ENCODE results near the gene RGS12. TPM values are rescaled to one million over a fixed set of nuclear protein-coding genes. Genes with fewer than 3 reads are reported as not detected.

RGS12 gene
- total and polyA plus RNA-seq, 2 experiments from 2014 or later, result 8.0 to 19.0 TPM

DNA sequence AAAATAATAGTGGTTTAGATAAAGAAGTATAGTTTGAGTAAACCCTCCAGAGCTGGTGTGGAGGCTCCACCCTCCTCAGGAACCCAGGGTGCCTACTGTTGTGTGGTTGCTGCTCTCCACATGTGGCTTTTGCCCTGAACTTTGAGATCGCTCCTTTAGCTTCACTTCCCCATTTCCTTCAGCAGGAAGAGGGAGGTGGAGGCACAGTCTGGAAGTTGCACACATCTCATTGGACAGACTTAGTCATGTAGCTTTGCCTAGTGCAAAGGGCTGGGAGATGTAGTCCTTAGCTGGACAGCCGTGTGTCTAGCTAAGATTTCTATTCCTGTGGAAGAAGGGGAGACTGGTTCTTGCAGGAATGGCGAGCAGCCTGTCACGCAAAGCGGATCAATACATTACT lies 37.9 kb downstream of the RGS12 start (continued):
- TF ChIP-seq, protein P1, sequence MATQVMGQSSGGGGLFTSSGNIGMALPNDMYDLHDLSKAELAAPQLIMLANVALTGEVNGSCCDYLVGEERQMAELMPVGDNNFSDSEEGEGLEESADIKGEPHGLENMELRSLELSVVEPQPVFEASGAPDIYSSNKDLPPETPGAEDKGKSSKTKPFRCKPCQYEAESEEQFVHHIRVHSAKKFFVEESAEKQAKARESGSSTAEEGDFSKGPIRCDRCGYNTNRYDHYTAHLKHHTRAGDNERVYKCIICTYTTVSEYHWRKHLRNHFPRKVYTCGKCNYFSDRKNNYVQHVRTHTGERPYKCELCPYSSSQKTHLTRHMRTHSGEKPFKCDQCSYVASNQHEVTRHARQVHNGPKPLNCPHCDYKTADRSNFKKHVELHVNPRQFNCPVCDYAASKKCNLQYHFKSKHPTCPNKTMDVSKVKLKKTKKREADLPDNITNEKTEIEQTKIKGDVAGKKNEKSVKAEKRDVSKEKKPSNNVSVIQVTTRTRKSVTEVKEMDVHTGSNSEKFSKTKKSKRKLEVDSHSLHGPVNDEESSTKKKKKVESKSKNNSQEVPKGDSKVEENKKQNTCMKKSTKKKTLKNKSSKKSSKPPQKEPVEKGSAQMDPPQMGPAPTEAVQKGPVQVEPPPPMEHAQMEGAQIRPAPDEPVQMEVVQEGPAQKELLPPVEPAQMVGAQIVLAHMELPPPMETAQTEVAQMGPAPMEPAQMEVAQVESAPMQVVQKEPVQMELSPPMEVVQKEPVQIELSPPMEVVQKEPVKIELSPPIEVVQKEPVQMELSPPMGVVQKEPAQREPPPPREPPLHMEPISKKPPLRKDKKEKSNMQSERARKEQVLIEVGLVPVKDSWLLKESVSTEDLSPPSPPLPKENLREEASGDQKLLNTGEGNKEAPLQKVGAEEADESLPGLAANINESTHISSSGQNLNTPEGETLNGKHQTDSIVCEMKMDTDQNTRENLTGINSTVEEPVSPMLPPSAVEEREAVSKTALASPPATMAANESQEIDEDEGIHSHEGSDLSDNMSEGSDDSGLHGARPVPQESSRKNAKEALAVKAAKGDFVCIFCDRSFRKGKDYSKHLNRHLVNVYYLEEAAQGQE (IDR thresholded peaks at IDR 0.05; ENCODE audit: unreplicated experiment), result no peak
- TF ChIP-seq ZNF114 (CRISPR knock-in tag; IDR thresholded peaks at IDR 0.05), result no peak

DNA sequence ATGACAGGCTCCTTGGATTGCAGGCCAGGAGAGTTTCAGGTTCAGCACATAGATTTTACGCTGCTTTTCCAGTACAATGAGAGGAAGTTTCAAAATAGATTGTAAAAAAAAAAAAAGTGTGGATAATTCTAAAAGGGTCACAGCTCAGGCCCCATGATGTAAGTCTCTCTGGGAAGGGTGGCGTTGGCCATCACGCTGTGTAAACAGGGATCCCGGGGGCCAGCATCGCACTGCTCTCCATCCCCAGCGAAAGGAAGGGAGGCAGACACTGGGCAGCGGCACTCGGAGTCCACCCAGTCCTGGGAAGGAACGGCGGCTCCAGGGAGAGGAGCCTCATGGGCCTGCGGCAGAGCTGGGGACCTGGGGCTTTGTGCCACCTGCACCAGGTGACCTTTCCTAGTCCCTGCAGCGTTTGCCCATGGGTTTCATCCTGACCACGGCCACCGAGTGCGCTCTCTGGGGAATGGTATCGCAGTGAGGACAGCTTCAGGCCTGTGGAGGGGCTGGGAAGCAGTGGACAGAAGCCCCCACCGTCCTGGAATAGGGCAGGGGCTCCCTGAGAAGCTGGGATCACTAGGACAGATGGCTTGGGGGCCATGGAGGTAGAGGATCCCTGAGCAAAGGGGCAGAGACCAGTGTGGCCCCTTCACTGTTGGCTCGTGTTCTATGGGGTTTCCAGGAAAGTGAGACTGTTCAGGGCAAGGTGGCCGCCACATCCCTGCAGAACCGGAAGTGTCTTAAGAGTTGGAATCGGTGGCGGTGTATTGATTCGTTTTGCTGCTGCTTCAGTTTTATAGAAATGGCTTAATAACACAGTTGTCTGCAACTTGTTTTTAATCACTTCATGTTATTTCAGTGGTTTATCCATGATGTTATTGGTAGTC lies 38.9 kb downstream of the RGS12 start:
- H3K4me1 ChIP-seq (ENCODE audit: insufficient read depth), result no peaks in the 10 kb centered on the region
- no peaks in the 10 kb centered on the region for H3K9me2 ChIP-seq (ENCODE audit: insufficient read depth)
- Mint-ChIP-seq H3K36me3 (ENCODE audit: low read depth) (no peaks in the 10 kb centered on the region), H3K4me3 (no peak overlapping the region), H3K27me3 (ENCODE audit: insufficient read depth, low read depth, poor library complexity) (peaks cover 6% of the 10 kb centered on the region), H3K27ac (no peak overlapping the region), H3K4me1 (peaks cover 10% of the 10 kb centered on the region; the same call in 1 of the 3 replicates), H3K9me3 (no peaks in the 10 kb centered on the region)
- no peaks in the 10 kb centered on the region for H3F3A ChIP-seq (replicated peaks; ENCODE audit: low read depth)
- H3K4me3 ChIP-seq, result no peak overlapping the region
- TF ChIP-seq, protein P2, sequence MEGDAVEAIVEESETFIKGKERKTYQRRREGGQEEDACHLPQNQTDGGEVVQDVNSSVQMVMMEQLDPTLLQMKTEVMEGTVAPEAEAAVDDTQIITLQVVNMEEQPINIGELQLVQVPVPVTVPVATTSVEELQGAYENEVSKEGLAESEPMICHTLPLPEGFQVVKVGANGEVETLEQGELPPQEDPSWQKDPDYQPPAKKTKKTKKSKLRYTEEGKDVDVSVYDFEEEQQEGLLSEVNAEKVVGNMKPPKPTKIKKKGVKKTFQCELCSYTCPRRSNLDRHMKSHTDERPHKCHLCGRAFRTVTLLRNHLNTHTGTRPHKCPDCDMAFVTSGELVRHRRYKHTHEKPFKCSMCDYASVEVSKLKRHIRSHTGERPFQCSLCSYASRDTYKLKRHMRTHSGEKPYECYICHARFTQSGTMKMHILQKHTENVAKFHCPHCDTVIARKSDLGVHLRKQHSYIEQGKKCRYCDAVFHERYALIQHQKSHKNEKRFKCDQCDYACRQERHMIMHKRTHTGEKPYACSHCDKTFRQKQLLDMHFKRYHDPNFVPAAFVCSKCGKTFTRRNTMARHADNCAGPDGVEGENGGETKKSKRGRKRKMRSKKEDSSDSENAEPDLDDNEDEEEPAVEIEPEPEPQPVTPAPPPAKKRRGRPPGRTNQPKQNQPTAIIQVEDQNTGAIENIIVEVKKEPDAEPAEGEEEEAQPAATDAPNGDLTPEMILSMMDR (conservative IDR thresholded peaks at IDR 0.05; ENCODE audit: low read depth in 2 of 2), result no peak
- TF ChIP-seq, protein P3, sequence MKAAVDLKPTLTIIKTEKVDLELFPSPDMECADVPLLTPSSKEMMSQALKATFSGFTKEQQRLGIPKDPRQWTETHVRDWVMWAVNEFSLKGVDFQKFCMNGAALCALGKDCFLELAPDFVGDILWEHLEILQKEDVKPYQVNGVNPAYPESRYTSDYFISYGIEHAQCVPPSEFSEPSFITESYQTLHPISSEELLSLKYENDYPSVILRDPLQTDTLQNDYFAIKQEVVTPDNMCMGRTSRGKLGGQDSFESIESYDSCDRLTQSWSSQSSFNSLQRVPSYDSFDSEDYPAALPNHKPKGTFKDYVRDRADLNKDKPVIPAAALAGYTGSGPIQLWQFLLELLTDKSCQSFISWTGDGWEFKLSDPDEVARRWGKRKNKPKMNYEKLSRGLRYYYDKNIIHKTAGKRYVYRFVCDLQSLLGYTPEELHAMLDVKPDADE (IDR thresholded peaks at IDR 0.05), result no peak
- TF ChIP-seq STAT1 (IDR thresholded peaks at IDR 0.05; ENCODE audit: unreplicated experiment) (no peak), CREB1 (CRISPR knock-in tag; IDR thresholded peaks at IDR 0.05; ENCODE audit: low read depth) (no peak), JUNB (IDR thresholded peaks at IDR 0.05; ENCODE audit: unreplicated experiment) (no peak), EZH2phosphoT487 (IDR thresholded peaks at IDR 0.05; ENCODE audit: unreplicated experiment) (no peak), ZNF331 (CRISPR knock-in tag; IDR thresholded peaks at IDR 0.05; ENCODE audit: low read depth) (no peak), ZNF114 (CRISPR knock-in tag; IDR thresholded peaks at IDR 0.05) (no peak), POLR2AphosphoS5 (IDR thresholded peaks at IDR 0.05; ENCODE audit: low read depth) (no peak), EZH2 (IDR thresholded peaks at IDR 0.05; ENCODE audit: low read depth, unreplicated experiment) (no peak), NANOG (IDR thresholded peaks at IDR 0.05; ENCODE audit: borderline replicate concordance) (no peak)
- TF ChIP-seq, protein P1 (IDR thresholded peaks at IDR 0.05; ENCODE audit: unreplicated experiment), result no peak
- H3K36me3 ChIP-seq (ENCODE audit: insufficient read depth), result no peaks in the 10 kb centered on the region
- no peak overlapping the region for H2AFZ ChIP-seq
- no peak overlapping the region for H3K27ac ChIP-seq (ENCODE audit: low read depth)
- DNase-seq (ENCODE audit: low spot score), result no peak
- ATAC-seq, result peak; percentile 38; the same call in 2 of the 3 replicates
- no peaks in the 10 kb centered on the region for H3K27me3 ChIP-seq (ENCODE audit: insufficient read depth)
- H3K79me2 ChIP-seq (replicated peaks; ENCODE audit: insufficient read depth), result no peaks in the 10 kb centered on the region
- H3K4me2 ChIP-seq, result no peak overlapping the region
- peaks cover 3% of the 10 kb centered on the region for H4K20me1 ChIP-seq (replicated peaks; ENCODE audit: insufficient read depth)

Measured in GM23338 (cell line).